GM21423 (cell line): ENCODE results near the gene RUNX2.
"Not testable (repeated sequence)": the region's sequence is repeated elsewhere in the genome, so short reads cannot be mapped to it uniquely, and the experiment has no call there.

Source experiments
- ATAC-seq: cut with Tn5 transposase; IDR thresholded peaks from one replicate; pipeline ENCODE4 v1.9.1; 2021; ENCODE audit warnings: mild to moderate bottlenecking, moderate library complexity; ENCODE audit not compliant: unreplicated experiment

RUNX2 gene

GRCh38 chr6:45327956-45328522 is at the start of gene RUNX2:
Gene RUNX2, plus strand, starts transcription at chr6:45328330. Its CDS starts 397 bp downstream, at chr6:45328727.
- ATAC-seq, result no peak

GRCh38 chr6:45278367-45278766 is 49.8 kb upstream of the RUNX2 start:
- no peak for ATAC-seq

- ATAC-seq, result not testable (repeated sequence)
These were observed 41.4 kb upstream of the RUNX2 start for GRCh38 chr6:45286707-45287106.

GRCh38 chr6:45289751-45290514 is 38.2 kb upstream of the RUNX2 start:
- no peak for ATAC-seq

DNA sequence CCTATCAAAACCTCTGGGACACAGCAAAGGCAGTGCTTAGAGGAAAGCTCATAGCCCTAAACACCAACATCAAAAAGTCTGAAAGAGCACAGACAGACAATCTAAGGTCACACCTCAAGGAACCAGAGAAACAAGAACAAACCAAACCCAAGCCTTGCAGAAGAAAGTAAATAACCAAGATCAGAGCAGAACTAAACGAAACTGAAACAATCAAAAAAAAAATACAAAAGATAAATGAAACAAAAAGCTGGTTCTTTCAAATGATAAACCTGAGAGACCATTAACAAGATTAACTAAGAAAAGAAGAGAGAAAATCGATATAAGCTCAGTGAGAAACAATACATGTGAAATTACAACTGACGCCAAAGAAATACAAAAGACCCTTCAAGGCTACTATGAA is 34.8 kb upstream of the RUNX2 start:
- ATAC-seq, result no peak

GRCh38 chr6:45294065-45294701 is 33.9 kb upstream of the RUNX2 start:
- not testable (repeated sequence) for ATAC-seq

GRCh38 chr6:45297320-45297719 is 30.8 kb upstream of the RUNX2 start:
- no peak for ATAC-seq

DNA sequence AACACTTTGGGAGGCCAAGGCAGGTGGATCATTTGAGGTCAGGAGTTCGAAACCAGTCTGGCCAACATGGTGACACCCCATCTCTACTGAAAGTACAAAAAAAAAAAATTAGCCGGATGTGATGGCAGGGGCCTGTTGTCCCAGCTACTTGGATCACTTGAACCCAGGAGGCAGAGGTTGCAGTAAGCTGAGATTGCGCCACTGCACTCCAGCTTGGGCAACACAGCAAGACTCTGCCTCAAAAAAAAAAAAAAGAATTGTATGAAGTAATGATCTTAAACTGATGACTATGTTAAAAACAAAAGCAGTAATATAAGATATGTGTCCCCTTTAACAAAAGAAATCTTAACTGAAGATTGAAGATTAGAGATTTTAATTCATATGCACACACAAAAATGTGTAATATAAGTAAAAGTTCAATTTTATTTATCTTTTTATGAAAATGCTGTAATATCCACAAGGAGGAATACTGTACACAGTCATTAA is 29.0 kb upstream of the RUNX2 start:
- no peak for ATAC-seq

DNA sequence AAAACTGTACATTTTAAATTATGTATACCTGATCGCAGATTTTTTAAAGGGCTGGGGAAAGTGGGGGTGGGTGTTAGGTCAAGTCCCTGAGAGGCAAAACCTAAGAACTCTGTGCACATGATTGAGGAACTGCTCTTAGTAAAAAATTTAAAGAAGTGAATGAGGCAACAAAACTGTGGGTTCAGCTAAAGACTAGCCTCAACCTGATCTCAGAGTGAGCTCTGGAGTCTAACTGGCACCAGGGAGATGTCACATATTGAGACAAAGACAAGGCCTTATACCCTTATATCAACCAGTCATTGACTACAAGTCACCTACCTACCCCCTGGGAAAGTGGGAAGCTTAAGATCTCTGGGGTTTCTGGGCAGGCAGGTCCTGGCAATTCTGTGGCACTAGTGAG is 27.4 kb upstream of the RUNX2 start:
- ATAC-seq, result no peak

DNA sequence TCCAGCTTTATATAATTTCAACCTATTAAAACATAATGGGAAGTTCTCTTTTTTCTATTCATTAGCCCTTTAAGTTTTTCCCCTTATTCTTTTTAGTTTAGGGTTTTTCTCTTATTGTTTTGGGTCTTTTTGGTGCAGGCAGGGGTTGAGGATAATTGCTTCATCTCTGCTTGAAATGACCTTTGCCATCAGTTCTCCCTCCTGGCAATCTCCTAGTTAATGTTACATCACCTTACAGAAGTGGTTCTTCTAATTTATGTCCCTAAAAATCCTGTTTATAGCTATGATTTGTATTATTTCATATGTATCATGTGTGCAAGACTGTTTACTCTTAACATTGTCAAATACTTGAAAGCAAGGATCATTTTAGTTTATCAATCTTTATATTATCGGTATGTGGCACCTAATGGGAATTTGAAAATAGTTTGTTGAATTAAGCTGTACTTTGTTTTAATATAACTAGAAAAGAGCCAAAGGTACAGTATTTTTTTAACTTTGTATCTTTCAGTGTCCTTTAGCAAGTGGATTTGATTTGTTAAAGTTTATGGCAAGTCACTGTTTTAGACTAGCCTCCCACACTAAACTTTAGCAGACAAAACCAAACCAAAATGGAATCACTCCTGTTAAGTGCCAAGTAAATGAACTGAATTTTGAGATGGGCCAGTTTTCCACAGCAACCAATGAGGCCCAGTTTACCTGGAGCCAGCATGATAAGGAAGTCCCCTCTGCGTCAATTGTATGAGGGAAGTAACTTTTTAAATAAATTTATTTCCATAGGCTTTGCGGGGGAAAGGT is 26.6 kb upstream of the RUNX2 start:
- ATAC-seq, result no peak

- no peak for ATAC-seq
These were observed 25.3 kb upstream of the RUNX2 start for GRCh38 chr6:45302832-45303231.

DNA sequence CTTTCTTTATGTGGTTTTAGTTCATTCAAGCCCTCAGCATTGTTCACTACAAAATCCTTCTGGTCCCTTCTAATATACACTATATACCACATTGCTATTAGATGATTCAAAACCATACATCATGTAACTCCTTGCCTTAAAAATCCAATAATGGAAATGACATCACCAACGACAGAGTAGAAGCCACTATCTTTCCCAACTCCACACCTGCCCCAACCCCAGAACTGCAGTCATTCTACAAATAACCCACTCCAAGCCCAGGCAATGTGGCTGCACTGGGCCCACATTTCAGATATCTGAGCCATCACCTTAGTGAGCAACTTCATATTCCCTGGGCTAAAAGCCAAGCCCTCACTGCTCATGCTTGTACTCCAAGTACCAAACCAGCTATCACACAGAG is 22.6 kb upstream of the RUNX2 start:
- ATAC-seq, result no peak

DNA sequence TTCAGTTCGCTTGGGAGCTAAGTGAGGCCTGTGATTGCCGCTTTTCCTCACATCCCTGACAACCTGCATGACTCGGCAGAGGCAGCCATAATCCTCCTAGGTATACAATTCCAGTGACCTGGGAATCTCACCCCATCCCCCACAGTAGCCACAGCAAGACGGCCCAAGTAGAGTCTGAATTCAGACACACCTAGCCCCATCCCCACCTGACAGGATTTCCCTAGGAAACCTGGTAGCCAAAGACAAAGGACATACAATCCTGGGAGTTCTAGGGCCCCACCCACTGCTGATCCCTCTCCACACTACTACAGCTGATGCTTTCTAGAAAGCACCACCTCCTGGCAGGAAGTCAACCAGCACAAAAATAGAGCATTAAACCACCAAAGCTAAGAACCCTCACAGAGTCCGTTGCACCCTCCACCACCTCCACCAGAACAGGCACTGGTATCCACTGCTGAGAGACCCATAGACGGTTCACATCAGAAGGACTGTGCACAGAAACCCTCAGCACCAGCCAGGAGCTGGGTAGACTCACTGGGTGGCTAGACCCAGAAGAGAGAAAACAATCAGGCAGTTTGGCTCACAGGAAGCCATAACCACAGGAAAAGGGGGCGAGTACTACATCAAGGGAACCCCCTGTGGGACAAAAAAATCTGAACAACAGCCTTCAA is 17.9 kb upstream of the RUNX2 start:
- ATAC-seq, result no peak

GRCh38 chr6:45314146-45314545 is 14.0 kb upstream of the RUNX2 start:
- no peak for ATAC-seq

DNA sequence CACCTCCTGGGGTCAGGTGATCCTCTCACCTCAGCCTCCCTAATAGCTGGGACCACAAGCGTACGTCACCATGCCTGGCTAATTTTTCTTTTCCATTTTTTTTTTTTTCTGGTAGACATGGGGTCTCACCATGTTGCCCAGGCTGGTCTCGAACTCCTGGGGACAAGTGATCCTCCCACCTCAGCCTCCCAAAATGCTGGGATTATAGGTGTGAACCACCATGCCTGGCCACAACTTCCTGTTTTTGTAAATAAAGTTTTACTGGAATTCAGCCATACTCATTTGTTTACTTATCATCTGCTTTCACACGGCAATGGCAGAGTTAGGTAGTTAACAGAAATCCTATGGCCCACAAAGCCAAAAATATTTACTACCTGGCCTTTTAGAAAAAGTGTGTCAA is 7.8 kb upstream of the RUNX2 start:
- ATAC-seq, result no peak

- no peak for ATAC-seq
These were observed 4.4 kb upstream of the RUNX2 start for GRCh38 chr6:45323656-45324224.

GRCh38 chr6:45326698-45327417 is 1.3 kb upstream of the RUNX2 start:
- no peak for ATAC-seq

GRCh38 chr6:45328523-45328922 is 393 bp downstream of the RUNX2 start:
- no peak for ATAC-seq

GRCh38 chr6:45344900-45345299 is 16.8 kb downstream of the RUNX2 start:
- no peak for ATAC-seq
